NCI-H2196 treated with DMSO at 0.1 percent for 48 hours (cell line): ENCODE results near the gene MAGEB3.
"Not testable (repeated sequence)": the region's sequence is repeated elsewhere in the genome, so short reads cannot be mapped to it uniquely, and the experiment has no call there.

Experiments
- DNase-seq: peaks from one replicate; lab custom pipeline; 2025; ENCODE audit not compliant: unreplicated experiment; lab: John Stamatoyannopoulos, UW

MAGEB3 gene, protein sequence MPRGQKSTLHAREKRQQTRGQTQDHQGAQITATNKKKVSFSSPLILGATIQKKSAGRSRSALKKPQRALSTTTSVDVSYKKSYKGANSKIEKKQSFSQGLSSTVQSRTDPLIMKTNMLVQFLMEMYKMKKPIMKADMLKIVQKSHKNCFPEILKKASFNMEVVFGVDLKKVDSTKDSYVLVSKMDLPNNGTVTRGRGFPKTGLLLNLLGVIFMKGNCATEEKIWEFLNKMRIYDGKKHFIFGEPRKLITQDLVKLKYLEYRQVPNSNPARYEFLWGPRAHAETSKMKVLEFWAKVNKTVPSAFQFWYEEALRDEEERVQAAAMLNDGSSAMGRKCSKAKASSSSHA

DNA sequence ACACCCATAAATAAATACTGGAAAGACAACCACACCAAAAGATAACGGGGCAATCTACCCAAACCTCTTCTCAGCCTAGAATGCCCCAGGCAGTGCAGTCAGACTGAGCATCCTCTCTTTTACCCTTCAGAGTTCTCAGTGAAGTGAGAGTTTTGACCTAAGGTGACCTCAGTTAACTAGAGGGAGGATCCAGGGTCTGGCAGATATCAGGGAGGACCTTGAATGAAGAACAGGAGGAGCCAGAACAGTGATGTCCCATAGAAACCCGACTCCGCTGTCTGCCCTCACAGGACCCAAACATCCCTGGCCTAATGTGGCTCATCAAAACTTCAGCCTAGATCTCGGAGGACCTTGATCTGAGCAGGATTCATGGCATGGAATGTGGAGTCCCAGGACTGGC is at the start of gene MAGEB3:
TSS of gene MAGEB3 (plus strand) at position 263 of the 400 bp plus-strand sequence. CDS start 5,268 bp downstream, outside the sequence.
- no peak for DNase-seq

- no peak for DNase-seq
Observed at GRCh38 chrX:30181353-30181752, 49.1 kb upstream of the MAGEB3 start.

- no peak for DNase-seq
Observed at GRCh38 chrX:30183554-30183953, 46.9 kb upstream of the MAGEB3 start.

DNA sequence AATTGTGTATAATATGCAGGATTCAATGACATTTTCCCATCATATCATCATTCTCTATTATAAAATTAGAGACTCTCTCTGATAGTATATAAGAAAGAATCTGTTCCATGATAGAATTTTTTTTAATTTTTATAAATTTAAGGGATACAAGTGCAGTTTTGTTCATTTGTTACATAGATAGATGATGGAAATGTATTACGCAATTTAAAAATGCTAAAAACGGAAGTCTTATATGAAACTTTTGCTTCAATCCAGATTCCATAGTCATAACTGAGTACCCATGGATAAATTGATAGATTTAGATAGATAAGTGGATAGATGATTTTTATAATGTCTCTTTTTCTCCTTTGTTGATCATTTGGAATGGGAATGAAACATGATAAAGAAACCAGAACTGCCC is 40.0 kb upstream of the MAGEB3 start:
- no peak for DNase-seq

GRCh38 chrX:30193910-30194309 is 36.5 kb upstream of the MAGEB3 start:
- DNase-seq, result not testable (repeated sequence)

GRCh38 chrX:30196322-30196721 is 34.1 kb upstream of the MAGEB3 start:
- no peak for DNase-seq

DNA sequence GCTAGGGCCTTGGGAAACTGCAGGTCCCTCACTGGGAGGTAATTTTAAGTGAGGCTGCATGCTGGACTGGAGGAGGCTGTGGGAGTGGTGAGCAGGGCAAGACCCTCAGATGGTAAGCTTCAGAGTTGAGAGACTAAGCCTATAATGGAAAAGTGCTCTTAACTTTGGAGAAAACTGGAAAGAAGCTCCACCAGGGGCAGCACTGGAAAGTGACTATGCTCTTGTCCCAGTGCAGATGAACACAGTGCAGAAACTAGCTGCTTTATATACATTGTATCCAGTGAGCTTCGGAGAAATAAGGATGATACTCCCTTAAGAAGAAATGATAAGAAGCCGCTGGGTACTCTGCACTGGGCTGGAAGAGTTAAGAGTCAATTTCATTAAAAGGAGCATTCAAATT is 18.3 kb upstream of the MAGEB3 start:
- no peak for DNase-seq

GRCh38 chrX:30215357-30215843 is 15.1 kb upstream of the MAGEB3 start, which contains the start of gene MAGEB2:
TSS of gene MAGEB2 (plus strand) at chrX:30215563. CDS start at chrX:30218581, 3,018 bp downstream.
- no peak for DNase-seq

- no peak for DNase-seq
Observed at GRCh38 chrX:30217465-30217864, 13.0 kb upstream of the MAGEB3 start.

- DNase-seq, result no peak
Observed at GRCh38 chrX:30219372-30219771, 11.1 kb upstream of the MAGEB3 start.

- DNase-seq, result no peak
Observed at GRCh38 chrX:30220661-30221060, 9.8 kb upstream of the MAGEB3 start.

- no peak for DNase-seq
Observed at GRCh38 chrX:30224536-30224935, 5.9 kb upstream of the MAGEB3 start.

- no peak for DNase-seq
Observed at GRCh38 chrX:30228526-30228925, 1.9 kb upstream of the MAGEB3 start.

DNA sequence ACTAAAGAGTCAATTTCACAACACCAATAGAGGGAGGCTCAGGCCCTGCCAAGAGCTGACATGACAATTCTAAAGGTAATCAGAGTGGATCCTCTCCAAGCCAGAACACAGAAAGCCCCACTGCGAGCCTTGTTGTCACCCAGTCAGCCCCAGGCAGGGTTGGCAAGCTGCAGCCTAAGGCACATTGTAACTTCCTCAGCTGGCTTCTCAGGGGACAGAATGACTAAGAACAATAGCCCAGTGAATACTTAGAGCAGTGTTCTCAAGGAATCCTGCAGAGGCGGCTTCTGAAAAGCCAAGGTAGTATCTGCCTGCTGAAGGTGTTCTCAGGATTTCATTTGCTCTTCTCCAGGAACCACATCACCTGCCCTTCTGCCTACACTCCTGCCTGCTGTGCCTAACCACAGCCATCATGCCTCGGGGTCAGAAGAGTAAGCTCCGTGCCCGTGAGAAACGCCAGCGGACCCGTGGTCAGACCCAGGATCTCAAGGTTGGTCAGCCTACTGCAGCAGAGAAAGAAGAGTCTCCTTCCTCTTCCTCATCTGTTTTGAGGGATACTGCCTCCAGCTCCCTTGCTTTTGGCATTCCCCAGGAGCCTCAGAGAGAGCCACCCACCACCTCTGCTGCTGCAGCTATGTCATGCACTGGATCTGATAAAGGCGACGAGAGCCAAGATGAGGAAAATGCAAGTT is 11.4 kb downstream of the MAGEB3 start, which contains the start of gene MAGEB4:
TSS of gene MAGEB4 (plus strand) at position 277 of the 692 bp plus-strand sequence. CDS start at position 413, 136 bp downstream.
- DNase-seq, result no peak

DNA sequence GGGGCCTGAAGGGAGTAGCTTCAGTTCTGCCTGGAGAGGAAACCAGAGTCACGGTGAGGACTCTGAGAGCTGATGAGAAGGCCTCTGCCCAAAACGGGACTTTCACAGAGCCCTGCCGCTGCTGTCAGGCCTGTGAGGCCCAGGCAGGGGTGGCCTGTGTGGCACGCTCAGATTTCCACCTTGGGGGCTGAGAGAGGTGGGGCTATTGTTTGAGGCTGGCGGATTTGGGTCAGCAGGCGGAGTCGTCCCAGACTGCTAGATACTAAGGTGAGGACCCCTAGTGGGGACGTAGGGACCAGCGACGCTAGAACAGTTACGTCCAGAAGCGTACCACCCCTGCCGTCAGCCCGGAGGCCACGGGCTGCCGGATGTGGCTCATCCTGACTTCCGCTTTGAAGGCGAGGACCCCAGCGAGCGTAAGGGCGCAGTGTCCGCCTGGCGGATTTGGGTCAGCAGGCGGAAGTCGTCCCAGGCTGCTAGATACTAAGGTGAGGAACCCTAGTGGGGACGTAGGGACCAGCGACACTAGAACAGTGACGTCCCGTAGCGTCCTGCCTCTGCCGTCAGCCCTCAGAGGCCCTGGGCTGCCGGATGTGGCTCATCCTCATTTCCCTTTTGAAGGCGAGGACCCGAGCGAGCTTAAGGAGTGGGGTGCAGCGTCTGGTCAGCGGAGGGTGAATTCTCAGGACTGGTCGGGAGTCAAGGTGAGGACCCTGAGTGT is 16.5 kb downstream of the MAGEB3 start, which contains the start of gene MAGEB1:
TSS of gene MAGEB1 (plus strand) at position 378 of the 721 bp plus-strand sequence. CDS start 3,348 bp downstream, outside the sequence.
- no peak for DNase-seq

- DNase-seq, result no peak
Observed at GRCh38 chrX:30248854-30249253, 18.4 kb downstream of the MAGEB3 start.

DNA sequence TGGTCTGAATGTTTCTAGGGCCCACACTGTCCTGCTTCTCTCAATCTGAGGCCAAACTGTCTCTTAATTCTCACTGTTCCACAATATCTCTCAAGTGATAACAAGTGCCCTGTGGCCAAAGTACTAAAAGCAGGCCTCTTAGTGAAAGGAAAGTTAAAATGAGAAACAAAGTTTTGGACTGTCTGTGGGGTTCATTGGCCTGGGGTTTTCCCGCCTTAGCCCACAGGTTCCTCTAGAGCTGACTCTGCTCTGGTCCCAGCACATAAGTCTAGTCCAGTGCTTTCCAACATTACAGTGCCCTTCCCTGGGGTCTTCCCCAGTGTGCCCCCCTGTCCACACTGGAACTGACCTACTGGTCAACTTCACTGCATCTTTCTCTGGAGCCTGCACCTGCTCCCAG is 22.8 kb downstream of the MAGEB3 start:
- DNase-seq, result no peak

DNA sequence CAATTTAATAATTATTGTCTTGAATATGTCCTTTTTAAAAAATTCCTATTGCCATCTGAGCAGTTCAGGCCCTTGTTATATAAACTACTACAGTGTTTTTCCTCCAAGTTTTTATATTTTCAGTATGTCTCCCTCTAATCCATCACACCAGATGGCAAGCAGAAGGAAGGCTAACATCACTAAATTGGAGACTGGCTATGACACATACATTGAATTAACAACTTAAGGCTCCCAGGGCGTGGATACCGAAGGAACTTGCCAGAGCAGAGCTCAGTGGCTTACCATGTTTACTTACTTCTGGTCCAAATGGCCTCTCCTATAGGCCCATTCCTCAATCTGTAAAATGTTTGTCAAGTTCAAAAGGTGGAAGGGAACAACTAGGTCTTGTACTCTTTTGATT is 29.5 kb downstream of the MAGEB3 start:
- no peak for DNase-seq

DNA sequence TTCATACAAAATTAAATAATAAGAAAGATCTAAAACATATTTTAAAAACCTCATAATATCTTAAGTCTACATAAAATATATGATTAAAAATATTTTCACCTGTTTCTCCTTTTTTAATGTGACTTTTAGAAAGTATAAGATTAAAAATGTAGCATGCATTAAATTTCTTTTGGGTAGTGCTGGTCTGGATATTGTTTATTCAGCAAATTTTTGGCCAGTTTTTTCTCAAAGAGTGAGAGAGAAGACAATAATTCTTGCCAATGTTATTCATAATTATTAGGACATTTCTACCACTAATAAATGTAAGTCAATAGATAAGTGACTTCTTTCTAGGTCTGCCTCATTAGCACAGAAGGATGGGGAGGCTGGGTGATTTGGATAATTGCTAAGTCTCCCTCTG is 30.6 kb downstream of the MAGEB3 start:
- no peak for DNase-seq

- DNase-seq, result no peak
Observed at GRCh38 chrX:30262763-30263162, 32.3 kb downstream of the MAGEB3 start.

DNA sequence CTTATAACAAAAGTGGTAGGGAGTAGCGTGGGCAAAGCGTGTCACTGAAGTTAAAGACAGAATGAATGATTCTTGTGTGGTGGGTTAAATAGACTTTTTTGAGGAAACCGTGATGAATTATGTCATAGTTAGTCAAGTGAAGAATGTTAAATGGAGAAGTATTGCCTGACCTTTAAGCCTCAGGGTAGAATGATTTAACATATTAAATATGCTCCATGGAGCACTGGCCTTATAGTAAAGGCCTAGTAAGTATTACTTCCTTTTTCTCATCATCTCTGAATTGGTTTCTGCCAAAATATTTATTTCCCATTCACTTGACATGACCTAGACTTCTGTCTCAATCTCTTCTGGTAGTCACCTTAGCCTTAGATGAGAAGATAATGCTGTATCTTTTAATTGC is 40.2 kb downstream of the MAGEB3 start:
- DNase-seq, result no peak
